Activated B cell treated with CpG ODN at 0.5 μM for 24 hours (primary cell): Measurements from ENCODE around the gene RAMP3. TPM values are rescaled to one million over a fixed set of nuclear protein-coding genes. Genes with fewer than 3 reads are reported as not detected.

Experiments used
- ATAC-seq: fragments of 200-7000 bp; cut with Tn5 transposase; one replicate; pipeline ENCODE4 v1.10.0; 2021; ENCODE audit warnings: low read depth, mild to moderate bottlenecking, moderate library complexity
- CTCF ChIA-PET: fragments of 350-600 bp; sonication (Branson Sonifier 250); formaldehyde crosslinking; loops from one replicate; lab custom pipeline; 2021; ENCODE audit warnings: antibody characterized with exemption; lab: Charles Lee
- POLR2A ChIA-PET: fragments of 350-600 bp; sonication (Branson Sonifier 250); formaldehyde crosslinking; loops from one replicate; lab custom pipeline; 2021; ENCODE audit warnings: antibody characterized with exemption; lab: Charles Lee
- DNase-seq: peaks from one replicate; pipeline ENCODE4 v3.0.0; 2022
- H3K27ac Mint-ChIP-seq: one replicate; pipeline ENCODE4 v1.8.0; 2020; ENCODE audit warnings: mixed read lengths
- H3K27me3 Mint-ChIP-seq: one replicate; pipeline ENCODE4 v1.8.0; 2021; ENCODE audit warnings: mixed read lengths
- H3K36me3 Mint-ChIP-seq: one replicate; pipeline ENCODE4 v1.8.0; 2021; ENCODE audit warnings: low read depth, mixed read lengths
- H3K4me1 Mint-ChIP-seq: one replicate; pipeline ENCODE4 v1.8.0; 2021; ENCODE audit warnings: mixed read lengths
- H3K4me3 Mint-ChIP-seq: one replicate; pipeline ENCODE4 v1.8.0; 2020; ENCODE audit warnings: mild to moderate bottlenecking, mixed read lengths
- H3K9me3 Mint-ChIP-seq: one replicate; pipeline ENCODE4 v1.8.0; 2020; ENCODE audit warnings: mixed read lengths
- CTCF ChIP-seq: fragments of 200-600 bp; IDR thresholded peaks from one replicate; pipeline ENCODE4 v1.8.0; 2022; ENCODE audit warnings: antibody characterized with exemption, mild to moderate bottlenecking
- intact Hi-C: fragments of 100-400 bp; cut with micrococcal nuclease; formaldehyde crosslinking; loops from one replicate; pipeline ENCODE4 v1.15.1; 2024
- total RNA-seq: library from RNA; stranded (reverse); gene quantifications from 2 replicates; pipeline ENCODE4 v1.2.3, GENCODE V29; 2022

The RAMP3 gene
- total RNA-seq, 1 donor from 2014 or later, result not detected

DNA sequence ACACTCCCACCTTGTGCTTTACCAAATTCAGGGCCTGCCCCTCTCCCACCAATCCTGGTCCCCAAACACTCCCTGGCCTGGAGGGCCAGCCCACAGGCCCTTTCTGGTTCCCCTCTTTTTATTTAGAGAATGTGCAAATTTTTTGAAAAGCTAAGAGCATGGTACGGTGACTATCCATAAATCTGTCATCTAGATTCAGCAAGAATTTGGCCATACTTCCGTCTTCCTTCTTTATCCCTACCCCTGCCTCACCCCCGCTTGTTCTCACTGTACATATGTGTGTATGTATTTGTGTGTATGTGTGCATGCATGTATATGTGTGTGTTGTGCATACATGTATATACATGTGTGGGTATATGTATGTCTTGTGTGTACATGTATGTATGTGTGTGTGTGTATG, 38.0 kb upstream of the RAMP3 start:
- Mint-ChIP-seq H3K27me3 (peaks cover 10% of the 10 kb centered on the region), H3K4me1 (peaks cover 10% of the 10 kb centered on the region), H3K4me3 (no peak overlapping the region), H3K9me3 (no peaks in the 10 kb centered on the region), H3K36me3 (no peaks in the 10 kb centered on the region), H3K27ac (no peak overlapping the region)
- TF ChIP-seq CTCF, result no peak
- POLR2A ChIA-PET, result interaction anchor here (0.6 kb wide), 1 partner anchor 23 kb away, joined by 4 read pairs; no protein-coding TSS in a partner anchor
- intact Hi-C loops, result no loop called here
- ATAC-seq (no peak), DNase-seq (no peak)
- CTCF ChIA-PET, result no interaction called here

DNA sequence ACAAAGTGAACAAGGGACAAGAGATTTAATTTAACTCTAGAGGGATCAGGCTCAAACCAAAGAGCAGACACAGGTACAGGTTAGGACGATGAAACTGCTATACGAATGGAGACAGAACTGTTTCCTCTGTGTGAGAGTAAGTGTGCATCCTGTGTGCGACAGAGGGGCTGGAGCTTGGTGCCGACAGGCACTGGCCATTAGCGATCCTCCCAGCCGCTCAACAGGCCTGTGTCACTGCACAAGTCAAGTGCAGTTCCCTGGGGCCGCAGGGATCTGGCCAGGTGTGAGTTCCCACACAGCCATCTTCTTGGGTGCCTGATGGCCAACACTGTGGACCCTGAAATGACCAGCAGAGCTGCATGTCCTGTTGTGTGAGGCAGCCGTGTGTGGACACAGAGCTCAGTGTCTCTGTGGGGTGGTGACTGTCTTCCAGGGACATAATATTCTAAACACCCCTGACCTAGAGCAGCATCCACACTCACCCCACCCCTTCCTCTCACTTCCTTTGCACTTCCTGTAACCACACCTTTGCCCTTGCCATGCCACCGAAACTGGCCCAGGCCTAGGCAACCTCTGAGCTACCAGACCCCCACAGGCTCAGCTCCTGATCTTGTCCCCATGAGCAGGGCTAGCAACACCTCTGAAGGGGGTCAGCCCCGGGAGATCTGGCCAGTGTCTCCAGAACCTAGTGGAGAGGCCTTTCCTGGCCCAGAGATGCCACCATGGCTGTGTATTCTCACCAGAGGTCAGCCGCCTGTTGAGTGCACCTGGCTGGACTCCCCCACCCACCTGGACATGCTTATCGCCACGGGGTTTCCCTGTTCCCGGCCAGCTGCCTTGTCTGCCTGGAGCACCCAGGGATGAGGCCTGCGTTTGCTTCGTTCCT, 34.4 kb upstream of the RAMP3 start:
- ATAC-seq (no peak), DNase-seq (no peak)
- H3K27me3 Mint-ChIP-seq, result peaks cover 5% of the 10 kb centered on the region
- CTCF ChIA-PET, result interaction anchor here (1.5 kb wide), 1 partner anchor 13 kb away, joined by 6 read pairs; no protein-coding TSS in a partner anchor
- no peak for TF ChIP-seq CTCF
- H3K9me3 Mint-ChIP-seq, result no peaks in the 10 kb centered on the region
- H3K4me1 Mint-ChIP-seq, result peaks cover 10% of the 10 kb centered on the region
- no peak overlapping the region for H3K27ac Mint-ChIP-seq
- H3K36me3 Mint-ChIP-seq, result no peaks in the 10 kb centered on the region
- POLR2A ChIA-PET, result interaction anchor here (0.6 kb wide), 1 partner anchor 272 kb away, joined by 3 read pairs; no protein-coding TSS in a partner anchor
- no peak overlapping the region for H3K4me3 Mint-ChIP-seq
- intact Hi-C loops, result no loop called here

GRCh38 chr7:45123913-45124710, 33.5 kb upstream of the RAMP3 start:
- H3K36me3 Mint-ChIP-seq, result no peaks in the 10 kb centered on the region
- CTCF ChIA-PET, result no interaction called here
- no peak for TF ChIP-seq CTCF
- intact Hi-C loops, result no loop called here
- H3K9me3 Mint-ChIP-seq, result no peaks in the 10 kb centered on the region
- no peak overlapping the region for H3K27ac Mint-ChIP-seq
- ATAC-seq (no peak), DNase-seq (no peak)
- POLR2A ChIA-PET, result interaction anchor here (0.5 kb wide), 1 partner anchor 167 kb away, joined by 5 read pairs; no protein-coding TSS in a partner anchor
- H3K27me3 Mint-ChIP-seq, result no peaks in the 10 kb centered on the region
- peaks cover 10% of the 10 kb centered on the region for H3K4me1 Mint-ChIP-seq
- H3K4me3 Mint-ChIP-seq, result no peak overlapping the region

- intact Hi-C loops, result no loop called here
- Mint-ChIP-seq H3K27ac (no peak overlapping the region), H3K4me1 (peaks cover 10% of the 10 kb centered on the region), H3K36me3 (no peaks in the 10 kb centered on the region), H3K27me3 (no peaks in the 10 kb centered on the region), H3K9me3 (no peaks in the 10 kb centered on the region), H3K4me3 (no peak overlapping the region)
- no peak for TF ChIP-seq CTCF
- no peak for DNase-seq
- ChIA-PET POLR2A (no interaction called here), CTCF (no interaction called here)
- no peak for ATAC-seq
Observed at GRCh38 chr7:45125193-45125904, 32.2 kb upstream of the RAMP3 start.
